WTC11 (cell line): ENCODE results near the gene GNAZ. TPM values are rescaled to one million over a fixed set of nuclear protein-coding genes. Genes with fewer than 3 reads are reported as not detected.
"Not testable (repeated sequence)": the region's sequence is repeated elsewhere in the genome, so short reads cannot be mapped to it uniquely, and the experiment has no call there.

ENCODE experiments used
- ATAC-seq: fragments of 200-7000 bp; cut with Tn5 transposase; 2 replicates; pipeline ENCODE4 v1.10.0; 2021; ENCODE audit warnings: mild to moderate bottlenecking, moderate library complexity
- CTCF ChIA-PET: fragments of 300-600 bp; sonication (Branson Sonifier 250); formaldehyde crosslinking; loops from one replicate; lab custom pipeline; 2021; ENCODE audit warnings: antibody characterized with exemption; lab: Charles Lee
- POLR2A ChIA-PET: fragments of 350-600 bp; sonication (Branson Sonifier 250); formaldehyde crosslinking; loops from one replicate; lab custom pipeline; 2021; ENCODE audit warnings: antibody characterized with exemption; lab: Charles Lee
- DNase-seq: peaks from one replicate; pipeline ENCODE4 v3.0.0; 2021; ENCODE audit warnings: low spot score
- H3K27ac Mint-ChIP-seq: 2 replicates; pipeline ENCODE4 v1.8.0; 2021; ENCODE audit warnings: mixed read lengths
- H3K27me3 Mint-ChIP-seq: 2 replicates; pipeline ENCODE4 v1.8.0; 2021; ENCODE audit warnings: low read depth, mild to moderate bottlenecking, moderate library complexity, mixed read lengths
- H3K36me3 Mint-ChIP-seq: 2 replicates; pipeline ENCODE4 v1.8.0; 2021; ENCODE audit warnings: mixed read lengths
- H3K4me1 Mint-ChIP-seq: 2 replicates; pipeline ENCODE4 v1.8.0; 2022; ENCODE audit warnings: mixed read lengths
- H3K4me3 Mint-ChIP-seq: 2 replicates; pipeline ENCODE4 v1.8.0; 2021; ENCODE audit warnings: mild to moderate bottlenecking, moderate library complexity, mixed read lengths
- H3K9me3 Mint-ChIP-seq: 2 replicates; pipeline ENCODE4 v1.8.0; 2021; ENCODE audit warnings: mixed read lengths
- CREM ChIP-seq: sonication (generic); formaldehyde crosslinking; IDR thresholded peaks from 2 replicates; pipeline ENCODE4 v1.8.1; 2022; ENCODE audit warnings: mild to moderate bottlenecking, missing genetic modification reagents, moderate library complexity
- ELF4 ChIP-seq: sonication (generic); formaldehyde crosslinking; IDR thresholded peaks from 2 replicates; pipeline ENCODE4 v1.8.1; 2022; ENCODE audit warnings: low read depth, mild to moderate bottlenecking, moderate library complexity, missing genetic modification reagents
- EMX1 ChIP-seq: fragments of 250-450 bp; sonication (Bioruptor Pico); IDR thresholded peaks from 2 replicates; pipeline ENCODE4 v1.8.0; 2021; ENCODE audit warnings: mild to moderate bottlenecking
- FOXJ3 ChIP-seq: sonication (generic); formaldehyde crosslinking; IDR thresholded peaks from 2 replicates; pipeline ENCODE4 v1.9.0; 2021; ENCODE audit warnings: missing genetic modification reagents, mild to moderate bottlenecking, borderline replicate concordance
- JUN ChIP-seq: sonication (generic); formaldehyde crosslinking; IDR thresholded peaks from 2 replicates; pipeline ENCODE4 v1.8.0; 2023; ENCODE audit warnings: mild to moderate bottlenecking, missing genetic modification reagents
- KAT7 ChIP-seq: sonication (generic); formaldehyde crosslinking; IDR thresholded peaks from 2 replicates; pipeline ENCODE4 v1.8.1; 2023; ENCODE audit warnings: missing genetic modification reagents, mild to moderate bottlenecking, borderline replicate concordance
- MYBL2 ChIP-seq: sonication (generic); formaldehyde crosslinking; IDR thresholded peaks from 2 replicates; pipeline ENCODE4 v1.8.1; 2023; ENCODE audit warnings: mild to moderate bottlenecking, moderate library complexity, missing genetic modification reagents
- NFATC4 ChIP-seq: fragments of 250-450 bp; sonication (Bioruptor Pico); IDR thresholded peaks from 2 replicates; pipeline ENCODE4 v1.9.0; 2021; ENCODE audit warnings: mild to moderate bottlenecking
- NFYB ChIP-seq: sonication (generic); formaldehyde crosslinking; conservative IDR thresholded peaks from 2 replicates; pipeline ENCODE4 v1.8.0; 2022; ENCODE audit warnings: low read depth, missing genetic modification reagents
- NR1H2 ChIP-seq: sonication (generic); formaldehyde crosslinking; IDR thresholded peaks from 2 replicates; pipeline ENCODE4 v1.9.0; 2021; ENCODE audit warnings: mild to moderate bottlenecking, moderate library complexity, missing genetic modification reagents
- SMAD3 ChIP-seq: sonication (generic); formaldehyde crosslinking; IDR thresholded peaks from 2 replicates; pipeline ENCODE4 v1.8.0; 2022; ENCODE audit warnings: missing genetic modification reagents, mild to moderate bottlenecking, borderline replicate concordance
- SOX15 ChIP-seq: fragments of 250-450 bp; sonication (Bioruptor Pico); IDR thresholded peaks from 2 replicates; pipeline ENCODE4 v1.9.0; 2021; ENCODE audit warnings: mild to moderate bottlenecking
- ZNF219 ChIP-seq: sonication (generic); formaldehyde crosslinking; IDR thresholded peaks from 2 replicates; pipeline ENCODE4 v1.8.0; 2023; ENCODE audit warnings: missing genetic modification reagents, mild to moderate bottlenecking, borderline replicate concordance
- total RNA-seq: library from RNA; stranded (reverse); gene quantifications from 3 replicates; pipeline ENCODE4 v1.2.3, GENCODE V29; 2021
- TF ChIP-seq, protein P1 (sequence below): sonication (generic); formaldehyde crosslinking; IDR thresholded peaks from 2 replicates; pipeline ENCODE4 v1.8.0; 2022; ENCODE audit warnings: mild to moderate bottlenecking, missing genetic modification reagents
- TF ChIP-seq, protein P2 (sequence below): fragments of 250-450 bp; sonication (Bioruptor Pico); IDR thresholded peaks from 2 replicates; pipeline ENCODE4 v2.1.2; 2022; ENCODE audit warnings: mild to moderate bottlenecking, moderate library complexity
- TF ChIP-seq, protein P3 (sequence below): sonication (generic); formaldehyde crosslinking; IDR thresholded peaks from 2 replicates; pipeline ENCODE4 v1.8.1; 2022; ENCODE audit warnings: mild to moderate bottlenecking, moderate library complexity, missing genetic modification reagents
- TF ChIP-seq, protein P4 (sequence below): sonication (generic); formaldehyde crosslinking; IDR thresholded peaks from 2 replicates; pipeline ENCODE4 v1.8.1; 2023; ENCODE audit warnings: mild to moderate bottlenecking, missing genetic modification reagents, moderate library complexity
- TF ChIP-seq, protein P5 (sequence below): sonication (generic); formaldehyde crosslinking; IDR thresholded peaks from 2 replicates; pipeline ENCODE4 v1.8.0; 2022; ENCODE audit warnings: mild to moderate bottlenecking, missing genetic modification reagents
- TF ChIP-seq, protein P6 (sequence below): sonication (generic); formaldehyde crosslinking; IDR thresholded peaks from 2 replicates; pipeline ENCODE4 v1.8.1; 2023; ENCODE audit warnings: mild to moderate bottlenecking, missing genetic modification reagents

GNAZ gene
- total RNA-seq, 1 experiment from 2014 or later, result 9.9 TPM

DNA sequence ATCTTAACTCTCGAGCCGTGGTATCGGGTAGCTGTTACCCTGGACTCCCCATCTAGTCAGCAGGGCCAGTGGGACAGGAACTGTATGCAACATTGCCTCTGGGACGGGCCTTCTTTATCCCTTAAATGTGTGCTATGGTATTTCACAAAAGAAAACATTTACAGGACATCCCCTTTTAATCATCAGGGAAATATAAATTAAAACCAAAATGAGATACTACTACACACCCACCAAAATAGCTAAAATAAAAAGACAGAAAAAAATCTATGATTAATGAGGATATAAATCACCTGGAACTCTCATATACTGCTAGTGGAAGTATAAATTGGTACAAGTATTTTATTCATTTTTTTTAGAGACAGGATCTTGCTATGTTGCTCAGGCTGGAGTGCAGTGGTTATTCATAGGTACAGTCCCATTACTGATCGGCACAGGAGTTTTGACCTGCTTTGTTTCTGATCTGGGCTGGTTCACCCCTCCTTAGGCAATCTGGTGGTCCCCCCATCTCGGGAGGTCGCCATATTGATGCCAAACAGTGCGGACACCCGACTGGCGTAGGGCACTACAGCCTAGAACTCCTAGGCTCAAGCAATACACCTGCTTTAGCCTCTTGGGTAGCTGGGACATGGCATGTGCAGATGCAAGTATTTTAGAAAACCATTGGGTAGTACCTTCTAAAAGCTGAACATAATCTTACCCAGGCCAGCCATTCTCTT, 62.2 kb downstream of the GNAZ start (continued):
- TF ChIP-seq, protein P1, sequence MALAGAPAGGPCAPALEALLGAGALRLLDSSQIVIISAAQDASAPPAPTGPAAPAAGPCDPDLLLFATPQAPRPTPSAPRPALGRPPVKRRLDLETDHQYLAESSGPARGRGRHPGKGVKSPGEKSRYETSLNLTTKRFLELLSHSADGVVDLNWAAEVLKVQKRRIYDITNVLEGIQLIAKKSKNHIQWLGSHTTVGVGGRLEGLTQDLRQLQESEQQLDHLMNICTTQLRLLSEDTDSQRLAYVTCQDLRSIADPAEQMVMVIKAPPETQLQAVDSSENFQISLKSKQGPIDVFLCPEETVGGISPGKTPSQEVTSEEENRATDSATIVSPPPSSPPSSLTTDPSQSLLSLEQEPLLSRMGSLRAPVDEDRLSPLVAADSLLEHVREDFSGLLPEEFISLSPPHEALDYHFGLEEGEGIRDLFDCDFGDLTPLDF (CRISPR knock-in tag), result no peak
- TF ChIP-seq MYBL2 (no peak), CREM (CRISPR knock-in tag) (no peak)

DNA sequence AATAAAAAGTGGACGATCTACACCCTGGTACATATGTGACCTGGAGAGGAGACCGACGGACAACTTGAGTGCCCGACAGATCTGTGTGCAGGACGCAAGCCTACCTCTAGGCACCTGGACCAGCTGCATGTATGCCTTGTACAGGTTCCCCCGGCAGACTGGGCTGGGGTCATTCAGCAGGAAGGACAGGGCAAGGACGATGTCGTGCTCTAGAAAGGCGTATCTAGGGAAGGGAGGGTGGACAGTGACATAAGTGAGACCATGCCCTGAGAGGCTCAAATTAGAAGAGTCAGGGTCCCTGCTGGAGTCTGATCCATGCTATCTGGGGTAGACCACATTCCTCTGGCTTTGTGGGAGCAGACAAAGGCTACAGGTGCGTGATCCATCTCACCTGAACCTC, 63.6 kb downstream of the GNAZ start:
- no peak overlapping the region for H3K27ac Mint-ChIP-seq
- ChIA-PET CTCF (interaction anchor here (0.7 to 6.2 kb wide), 8 partner anchors 15 to 324 kb away, joined by 3 to 63 read pairs (median 4); partner anchors contain the start of gene BCR), POLR2A (no interaction called here)
- DNase-seq, result no peak
- no peaks in the 10 kb centered on the region for H3K9me3 Mint-ChIP-seq
- H3K4me3 Mint-ChIP-seq, result no peak overlapping the region
- TF ChIP-seq FOXJ3 (CRISPR knock-in tag) (no peak), NR1H2 (CRISPR knock-in tag) (no peak), JUN (CRISPR knock-in tag) (no peak), ELF4 (CRISPR knock-in tag) (no peak), SMAD3 (CRISPR knock-in tag) (no peak), ZNF219 (CRISPR knock-in tag) (no peak), NFATC4 (CRISPR knock-in tag) (no peak), KAT7 (no peak), SOX15 (CRISPR knock-in tag) (no peak), NFYB (no peak), EMX1 (CRISPR knock-in tag) (no peak)
- TF ChIP-seq, protein P1 (CRISPR knock-in tag), result no peak
- TF ChIP-seq, protein P2, sequence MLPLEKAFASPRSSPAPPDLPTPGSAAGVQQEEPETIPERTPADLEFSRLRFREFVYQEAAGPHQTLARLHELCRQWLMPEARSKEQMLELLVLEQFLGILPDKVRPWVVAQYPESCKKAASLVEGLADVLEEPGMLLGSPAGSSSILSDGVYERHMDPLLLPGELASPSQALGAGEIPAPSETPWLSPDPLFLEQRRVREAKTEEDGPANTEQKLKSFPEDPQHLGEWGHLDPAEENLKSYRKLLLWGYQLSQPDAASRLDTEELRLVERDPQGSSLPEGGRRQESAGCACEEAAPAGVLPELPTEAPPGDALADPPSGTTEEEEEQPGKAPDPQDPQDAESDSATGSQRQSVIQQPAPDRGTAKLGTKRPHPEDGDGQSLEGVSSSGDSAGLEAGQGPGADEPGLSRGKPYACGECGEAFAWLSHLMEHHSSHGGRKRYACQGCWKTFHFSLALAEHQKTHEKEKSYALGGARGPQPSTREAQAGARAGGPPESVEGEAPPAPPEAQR (CRISPR knock-in tag), result no peak
- TF ChIP-seq, protein P3, sequence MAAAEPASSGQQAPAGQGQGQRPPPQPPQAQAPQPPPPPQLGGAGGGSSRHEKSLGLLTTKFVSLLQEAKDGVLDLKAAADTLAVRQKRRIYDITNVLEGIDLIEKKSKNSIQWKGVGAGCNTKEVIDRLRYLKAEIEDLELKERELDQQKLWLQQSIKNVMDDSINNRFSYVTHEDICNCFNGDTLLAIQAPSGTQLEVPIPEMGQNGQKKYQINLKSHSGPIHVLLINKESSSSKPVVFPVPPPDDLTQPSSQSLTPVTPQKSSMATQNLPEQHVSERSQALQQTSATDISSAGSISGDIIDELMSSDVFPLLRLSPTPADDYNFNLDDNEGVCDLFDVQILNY (CRISPR knock-in tag), result no peak
- TF ChIP-seq, protein P4, sequence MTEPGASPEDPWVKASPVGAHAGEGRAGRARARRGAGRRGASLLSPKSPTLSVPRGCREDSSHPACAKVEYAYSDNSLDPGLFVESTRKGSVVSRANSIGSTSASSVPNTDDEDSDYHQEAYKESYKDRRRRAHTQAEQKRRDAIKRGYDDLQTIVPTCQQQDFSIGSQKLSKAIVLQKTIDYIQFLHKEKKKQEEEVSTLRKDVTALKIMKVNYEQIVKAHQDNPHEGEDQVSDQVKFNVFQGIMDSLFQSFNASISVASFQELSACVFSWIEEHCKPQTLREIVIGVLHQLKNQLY (CRISPR knock-in tag), result no peak
- TF ChIP-seq, protein P5, sequence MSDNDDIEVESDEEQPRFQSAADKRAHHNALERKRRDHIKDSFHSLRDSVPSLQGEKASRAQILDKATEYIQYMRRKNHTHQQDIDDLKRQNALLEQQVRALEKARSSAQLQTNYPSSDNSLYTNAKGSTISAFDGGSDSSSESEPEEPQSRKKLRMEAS, result no peak
- TF ChIP-seq, protein P6, sequence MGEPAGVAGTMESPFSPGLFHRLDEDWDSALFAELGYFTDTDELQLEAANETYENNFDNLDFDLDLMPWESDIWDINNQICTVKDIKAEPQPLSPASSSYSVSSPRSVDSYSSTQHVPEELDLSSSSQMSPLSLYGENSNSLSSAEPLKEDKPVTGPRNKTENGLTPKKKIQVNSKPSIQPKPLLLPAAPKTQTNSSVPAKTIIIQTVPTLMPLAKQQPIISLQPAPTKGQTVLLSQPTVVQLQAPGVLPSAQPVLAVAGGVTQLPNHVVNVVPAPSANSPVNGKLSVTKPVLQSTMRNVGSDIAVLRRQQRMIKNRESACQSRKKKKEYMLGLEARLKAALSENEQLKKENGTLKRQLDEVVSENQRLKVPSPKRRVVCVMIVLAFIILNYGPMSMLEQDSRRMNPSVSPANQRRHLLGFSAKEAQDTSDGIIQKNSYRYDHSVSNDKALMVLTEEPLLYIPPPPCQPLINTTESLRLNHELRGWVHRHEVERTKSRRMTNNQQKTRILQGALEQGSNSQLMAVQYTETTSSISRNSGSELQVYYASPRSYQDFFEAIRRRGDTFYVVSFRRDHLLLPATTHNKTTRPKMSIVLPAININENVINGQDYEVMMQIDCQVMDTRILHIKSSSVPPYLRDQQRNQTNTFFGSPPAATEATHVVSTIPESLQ (CRISPR knock-in tag), result no peak
- no peak; the same call in 1 of the 2 replicates for ATAC-seq
- peaks cover 4% of the 10 kb centered on the region for H3K27me3 Mint-ChIP-seq
- H3K36me3 Mint-ChIP-seq, result no peaks in the 10 kb centered on the region
- H3K4me1 Mint-ChIP-seq, result peaks cover 6% of the 10 kb centered on the region; the same call in 1 of the 2 replicates

DNA sequence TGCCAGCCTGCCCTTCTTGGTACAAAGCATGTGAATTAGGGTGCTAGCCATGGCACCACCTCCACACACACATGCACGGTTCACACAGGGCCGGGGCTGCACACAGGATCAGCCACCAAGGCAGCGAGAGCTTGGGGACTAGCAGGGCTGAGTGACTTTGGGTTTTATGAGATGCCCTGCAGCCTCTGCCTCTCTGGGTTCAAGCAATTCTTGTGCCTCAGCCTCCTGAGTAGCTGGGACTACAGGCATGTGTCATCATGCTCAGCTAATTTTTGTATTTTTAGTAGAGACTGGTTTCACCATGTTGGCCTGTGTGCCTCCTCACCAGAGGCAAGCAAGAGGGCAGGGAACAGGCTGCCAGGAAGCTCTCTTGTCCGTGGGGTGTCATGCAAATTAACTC, 66.7 kb downstream of the GNAZ start:
- H3K27ac Mint-ChIP-seq, H3K27me3 Mint-ChIP-seq, H3K9me3 Mint-ChIP-seq, POLR2A ChIA-PET, DNase-seq, H3K36me3 Mint-ChIP-seq, H3K4me3 Mint-ChIP-seq, ATAC-seq: not testable (repeated sequence)
- CTCF ChIA-PET, result interaction anchor here (0.9 to 2.7 kb wide), 7 partner anchors 9 to 288 kb away, joined by 3 to 14 read pairs (median 3); no protein-coding TSS in a partner anchor
- peaks cover 11% of the 10 kb centered on the region for H3K4me1 Mint-ChIP-seq
